Adipose tissue (tissue), 3 donors: Measurements from ENCODE around the gene TMEM126B. TPM values are rescaled to one million over a fixed set of nuclear protein-coding genes. Genes with fewer than 3 reads are reported as not detected.
"Not testable (repeated sequence)": the region's sequence is repeated elsewhere in the genome, so short reads cannot be mapped to it uniquely, and the experiment has no call there.

Source experiments
- H3K27ac ChIP-seq: one replicate; pipeline ENCODE4 v1.5.1; 2013; ENCODE audit warnings: low read depth, low read length
- WGBS, 3 donors: extraction: QIAGEN DNeasy Blood & Tissue Kit; methylation state at CpG; one replicate each; pipeline ENCODE4 v1.1.7; 2013; 5-methylcytosine and 5-hydroxymethylcytosine counted together
- polyA plus RNA-seq, 3 donors: library from polyadenylated mRNA; stranded (reverse); fragments of 200-250 nt; gene quantifications; one replicate each; pipeline ENCODE4 v1.2.3, GENCODE V29; 2013
- donor health status: healthy with polysubstance abuse.
- donor health status: Bipolar disorder and iron deficiency.
- donor health status: healthy.

TMEM126B gene
- polyA plus RNA-seq, 3 donors = 25.8 to 90.9 (median 49.4) TPM

GRCh38 chr11:85634747-85635146 lies 6.4 kb downstream of the TMEM126B start:
- 36 to 91% (median 90%) methylated on average over 3 of the region's 3 CpGs for WGBS, 3 donors
- H3K27ac ChIP-seq = no peak overlapping the region

GRCh38 chr11:85643191-85643614 lies 14.8 kb downstream of the TMEM126B start:
- WGBS, 3 donors = 25 to 48% (median 34%) methylated on average over 2 of the region's 2 CpGs

GRCh38 chr11:85647078-85647477 lies 18.7 kb downstream of the TMEM126B start:
- no peak overlapping the region for H3K27ac ChIP-seq
- WGBS, 3 donors = 10 to 45% (median 39%) methylated on average over 2 of the region's 2 CpGs

More at GRCh38 chr11:85643191-85643614, 14.8 kb downstream of the TMEM126B start:
- H3K27ac ChIP-seq = no peak overlapping the region

- H3K27ac ChIP-seq = peak within 1 kb of the TSS; percentile 11
Measured at GRCh38 chr11:85647604-85648299, 19.4 kb downstream of the TMEM126B start, which contains the start of gene TMEM126A. Gene TMEM126A, plus strand, starts transcription at chr11:85647967. Its CDS starts 2,289 bp downstream, at chr11:85650256.

GRCh38 chr11:85651118-85651517 lies 22.7 kb downstream of the TMEM126B start:
- WGBS, 3 donors = 70 to 88% (median 76%) methylated on average over 1 of the region's 1 CpG
- H3K27ac ChIP-seq = no peak overlapping the region

More at GRCh38 chr11:85647604-85648299, 19.4 kb downstream of the TMEM126B start, which contains the start of gene TMEM126A:
- WGBS, 3 donors = 0 to 1% (median 0%) methylated on average over 33 of the region's 33 CpGs

- WGBS, 3 donors = 47 to 56% (median 54%) methylated on average over 3 of the region's 3 CpGs
- no peak overlapping the region for H3K27ac ChIP-seq
Measured at GRCh38 chr11:85652786-85653447, 24.5 kb downstream of the TMEM126B start.

GRCh38 chr11:85654343-85654742 lies 25.9 kb downstream of the TMEM126B start:
- not testable (repeated sequence) for H3K27ac ChIP-seq
- 86 to 97% (median 88%) methylated on average over 3 to 4 of the region's 4 CpGs for WGBS, 3 donors

GRCh38 chr11:85656777-85657176 lies 28.4 kb downstream of the TMEM126B start:
- WGBS, 3 donors = 82 to 90% (median 89%) methylated on average over 1 of the region's 1 CpG
- no peak overlapping the region for H3K27ac ChIP-seq

- WGBS, 3 donors = 24 to 59% (median 54%) methylated on average over 1 of the region's 1 CpG
- H3K27ac ChIP-seq = no peak overlapping the region
Measured at GRCh38 chr11:85658180-85658579, 29.8 kb downstream of the TMEM126B start.

- WGBS, 3 donors = 7 to 15% (median 9%) methylated on average over 4 of the region's 4 CpGs
- H3K27ac ChIP-seq = no peak overlapping the region
Measured at GRCh38 chr11:85661972-85662664, 33.7 kb downstream of the TMEM126B start.

GRCh38 chr11:85663080-85663752 lies 34.8 kb downstream of the TMEM126B start:
- no peak overlapping the region for H3K27ac ChIP-seq
- WGBS, 3 donors = 1 to 5% (median 3%) methylated on average over 10 of the region's 10 CpGs

GRCh38 chr11:85663753-85664614 lies 35.6 kb downstream of the TMEM126B start:
- 0% methylated on average over 68 to 73 of the region's 73 CpGs for WGBS, 3 donors
- H3K27ac ChIP-seq = peak overlapping the region; percentile 90

- WGBS, 3 donors = 0 to 1% (median 1%) methylated on average over 61 to 67 of the region's 67 CpGs
- peak within 1 kb of the TSS; percentile 90 for H3K27ac ChIP-seq
Measured at GRCh38 chr11:85664615-85665481, 36.5 kb downstream of the TMEM126B start, which contains the start of gene CREBZF. Gene CREBZF, minus strand, starts transcription at chr11:85665129. Its CDS starts 254 bp downstream, at chr11:85664875.

- WGBS, 3 donors = 66 to 67% (median 67%) methylated on average over 5 of the region's 5 CpGs
- no peak overlapping the region for H3K27ac ChIP-seq
Measured at GRCh38 chr11:85665733-85666132, 37.3 kb downstream of the TMEM126B start.

- 53 to 94% (median 84%) methylated on average over 3 of the region's 3 CpGs for WGBS, 3 donors
- H3K27ac ChIP-seq = no peak overlapping the region
Measured at GRCh38 chr11:85666687-85667086, 38.3 kb downstream of the TMEM126B start.

GRCh38 chr11:85668157-85668556 lies 39.8 kb downstream of the TMEM126B start:
- 83 to 93% (median 90%) methylated on average over 1 of the region's 1 CpG for WGBS, 3 donors
- H3K27ac ChIP-seq = no peak overlapping the region
